CD4-positive, alpha-beta T cell treated with Interleukin-4 for 1 hour (primary cell): ENCODE measurements around the gene IL1RAPL2.

Experiments used
- DNase-seq, 2 donors: peaks; one replicate each; pipeline ENCODE4 v3.0.0-alpha.2; 2020 to 2022

The IL1RAPL2 gene

DNA sequence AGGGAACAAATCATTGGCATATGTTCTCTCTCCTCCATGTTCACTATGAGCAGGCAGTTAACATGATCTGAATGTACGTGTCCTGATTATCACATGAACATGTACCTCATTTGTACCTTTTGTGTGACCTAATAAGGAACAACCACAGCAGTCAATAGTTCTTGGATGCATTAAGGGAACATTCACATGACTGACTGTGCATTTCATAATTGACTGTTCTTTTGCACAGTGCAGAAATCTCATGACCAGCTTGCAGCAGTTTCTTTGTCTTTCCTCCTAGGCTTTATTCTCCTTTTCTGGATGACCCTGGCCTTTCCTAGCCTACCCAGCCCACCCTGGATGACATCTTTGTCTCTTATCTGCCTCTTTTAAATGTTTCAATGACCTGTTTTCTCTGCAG, 711.1 kb downstream of the IL1RAPL2 start:
- DNase-seq: no peak

GRCh38 chrX:105282077-105282476, 716.1 kb downstream of the IL1RAPL2 start:
- DNase-seq: no peak

- DNase-seq: no peak
Observed at GRCh38 chrX:105297041-105297440, 731.0 kb downstream of the IL1RAPL2 start.

- no peak for DNase-seq
Observed at GRCh38 chrX:105299286-105299685, 733.3 kb downstream of the IL1RAPL2 start.

GRCh38 chrX:105302246-105302645, 736.2 kb downstream of the IL1RAPL2 start:
- DNase-seq: no peak

DNA sequence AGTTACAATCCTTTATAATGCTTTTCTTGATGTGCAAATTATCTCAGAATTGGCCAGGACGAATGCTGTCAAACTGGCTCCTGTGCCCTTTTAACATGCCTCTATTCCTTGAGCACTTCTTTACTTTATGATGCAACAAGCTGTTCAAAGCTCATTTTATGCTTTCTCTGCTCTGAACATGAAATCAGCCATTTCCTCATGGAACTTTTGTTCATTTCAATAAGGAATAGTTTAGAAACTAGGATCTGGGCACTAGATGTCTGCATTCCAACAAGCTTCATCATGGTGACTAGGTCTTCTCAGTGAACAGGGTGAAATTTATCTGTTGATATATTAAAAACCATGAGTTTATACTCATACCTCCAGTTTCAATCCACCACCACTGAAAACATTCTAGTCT, 741.8 kb downstream of the IL1RAPL2 start:
- DNase-seq: no peak

GRCh38 chrX:105313596-105313995, 747.6 kb downstream of the IL1RAPL2 start:
- no peak for DNase-seq

- no peak for DNase-seq
Observed at GRCh38 chrX:105314458-105314857, 748.5 kb downstream of the IL1RAPL2 start.

GRCh38 chrX:105315248-105315647, 749.2 kb downstream of the IL1RAPL2 start:
- DNase-seq: no peak

DNA sequence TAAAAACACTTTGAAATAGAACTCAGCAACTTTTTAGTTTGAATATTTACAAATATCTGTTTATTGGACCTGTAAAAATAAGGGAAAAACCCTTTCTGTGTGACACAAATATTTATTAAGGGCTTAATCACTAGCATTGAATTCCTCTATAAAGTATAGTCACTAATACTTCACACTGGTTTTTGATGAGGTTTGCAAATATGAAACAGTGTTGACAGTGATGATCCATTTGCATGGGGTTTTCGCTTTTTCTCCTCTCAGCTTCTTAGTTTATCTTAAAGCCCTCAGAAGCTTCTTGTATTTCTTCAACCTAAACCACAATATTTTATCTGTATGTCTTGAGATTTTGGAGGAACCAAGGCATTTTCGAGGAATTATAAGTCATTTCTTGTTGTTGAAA, 751.1 kb downstream of the IL1RAPL2 start:
- no peak for DNase-seq

DNA sequence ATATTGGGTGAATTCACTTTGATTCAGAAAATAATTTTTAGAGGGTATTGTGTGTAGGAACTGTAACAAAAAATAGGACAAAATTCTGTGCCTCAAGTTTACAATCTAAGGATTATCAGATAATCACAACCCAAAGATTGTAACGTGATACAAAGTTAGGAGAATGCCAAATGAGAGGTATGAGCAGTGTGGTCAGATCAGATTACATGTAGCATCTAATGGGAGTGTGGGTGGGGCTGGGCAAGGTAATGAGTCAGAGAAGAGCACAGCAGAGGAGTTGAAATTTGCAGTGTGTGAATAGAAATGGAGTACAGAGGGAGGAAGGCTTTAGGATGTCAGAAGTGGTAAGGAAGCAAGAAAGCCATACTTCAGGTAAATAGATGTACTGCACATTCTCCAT, 757.9 kb downstream of the IL1RAPL2 start:
- DNase-seq: no peak

GRCh38 chrX:105328773-105329172, 762.8 kb downstream of the IL1RAPL2 start:
- no peak for DNase-seq

DNA sequence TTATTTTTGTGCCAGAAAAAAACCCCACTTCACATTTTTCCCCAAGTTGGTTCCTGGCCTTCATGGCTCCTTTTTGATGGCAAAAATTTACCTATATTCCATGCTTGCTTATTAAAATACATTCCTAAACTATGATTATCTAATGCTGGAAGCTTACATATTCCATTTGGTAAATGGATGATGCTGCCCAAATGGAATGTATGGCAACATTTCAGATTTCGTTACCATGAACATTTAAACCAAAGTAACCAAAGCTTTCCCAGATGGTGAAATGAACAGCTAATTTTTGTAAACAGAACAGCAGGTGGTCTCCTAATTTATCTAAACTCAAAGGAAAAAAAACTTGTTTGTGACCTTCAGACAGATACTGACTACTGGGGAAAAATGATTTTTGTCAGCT, 765.2 kb downstream of the IL1RAPL2 start:
- DNase-seq: no peak

- no peak for DNase-seq
Observed at GRCh38 chrX:105347373-105347772, 781.4 kb downstream of the IL1RAPL2 start.

DNA sequence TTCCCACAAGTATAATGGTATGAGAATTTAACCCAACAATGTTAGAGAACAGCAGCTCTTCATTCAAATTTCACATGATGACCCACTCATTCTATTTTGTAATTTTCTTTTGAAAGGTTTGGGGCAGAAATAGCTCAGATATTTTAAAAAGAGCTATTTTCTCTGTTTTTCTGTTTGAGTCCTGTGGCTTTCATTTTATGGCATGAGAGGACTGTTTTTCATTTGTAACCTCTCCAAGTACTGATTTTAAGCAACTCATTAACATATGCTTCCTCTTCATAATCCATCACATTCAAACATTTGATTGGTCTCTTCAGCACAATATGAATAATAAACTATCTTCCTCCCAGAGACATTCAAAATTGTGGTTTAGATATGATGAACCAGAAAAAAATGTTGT, 783.5 kb downstream of the IL1RAPL2 start:
- DNase-seq: no peak

DNA sequence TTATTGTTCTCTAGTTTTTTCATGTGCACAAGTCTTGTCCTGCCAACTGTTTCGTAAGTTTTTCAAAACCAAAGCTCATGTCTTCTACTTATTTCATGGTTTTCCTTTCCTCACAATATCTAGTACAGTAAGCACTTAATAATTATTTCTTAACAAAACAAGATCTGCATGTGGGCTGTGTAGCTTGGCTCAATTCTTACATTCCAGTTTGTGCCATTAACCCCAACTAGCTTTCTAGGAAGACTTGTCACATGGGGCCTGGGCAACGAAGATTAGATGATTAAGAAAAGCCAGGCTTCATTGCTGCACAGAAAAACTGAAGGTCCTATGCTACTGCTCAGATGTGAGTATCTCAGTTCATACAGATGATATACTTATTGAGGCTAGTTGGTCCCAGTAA, 809.8 kb downstream of the IL1RAPL2 start:
- no peak for DNase-seq

DNA sequence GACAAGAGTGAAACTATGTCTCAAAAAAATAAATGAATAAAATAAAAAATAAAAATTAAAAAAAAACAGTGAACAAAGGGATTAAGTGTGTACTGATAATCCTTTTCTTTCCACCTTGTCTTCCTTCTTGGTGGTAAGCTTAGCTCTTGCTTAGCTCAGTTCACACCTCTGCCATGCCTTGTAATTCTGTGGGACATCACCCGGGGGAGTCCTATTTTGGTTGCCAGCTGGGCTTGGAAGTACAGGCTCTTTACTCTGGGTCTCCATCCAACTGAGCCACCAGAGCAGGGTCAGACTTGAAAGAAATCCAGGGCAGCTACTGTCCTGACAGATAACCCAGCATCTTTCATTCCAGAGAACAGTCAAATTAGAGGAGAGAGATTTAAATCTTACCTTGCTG, 858.7 kb downstream of the IL1RAPL2 start:
- DNase-seq: no peak

GRCh38 chrX:105451401-105451800, 885.4 kb downstream of the IL1RAPL2 start:
- DNase-seq: no peak

DNA sequence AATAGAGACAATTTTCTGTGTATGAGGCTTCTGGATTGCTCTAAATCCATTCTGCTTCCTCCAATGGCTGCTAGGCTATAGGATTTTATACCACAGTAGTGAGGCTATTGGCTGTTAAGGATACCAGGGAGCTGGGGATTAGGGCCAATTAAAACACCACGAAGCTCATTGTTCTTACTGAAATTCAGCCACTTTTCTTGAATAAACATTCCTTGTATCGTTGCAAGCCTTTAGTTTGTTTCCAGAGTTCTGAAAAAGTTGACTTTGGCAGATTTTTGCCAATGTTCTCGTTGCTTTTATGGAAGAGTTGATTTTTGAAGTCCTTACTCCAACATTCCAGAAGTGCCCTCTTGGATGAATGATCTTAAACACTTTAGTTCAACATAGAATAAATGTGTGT, 892.8 kb downstream of the IL1RAPL2 start:
- DNase-seq: no peak

- no peak for DNase-seq
Observed at GRCh38 chrX:105460376-105460775, 894.4 kb downstream of the IL1RAPL2 start.

DNA sequence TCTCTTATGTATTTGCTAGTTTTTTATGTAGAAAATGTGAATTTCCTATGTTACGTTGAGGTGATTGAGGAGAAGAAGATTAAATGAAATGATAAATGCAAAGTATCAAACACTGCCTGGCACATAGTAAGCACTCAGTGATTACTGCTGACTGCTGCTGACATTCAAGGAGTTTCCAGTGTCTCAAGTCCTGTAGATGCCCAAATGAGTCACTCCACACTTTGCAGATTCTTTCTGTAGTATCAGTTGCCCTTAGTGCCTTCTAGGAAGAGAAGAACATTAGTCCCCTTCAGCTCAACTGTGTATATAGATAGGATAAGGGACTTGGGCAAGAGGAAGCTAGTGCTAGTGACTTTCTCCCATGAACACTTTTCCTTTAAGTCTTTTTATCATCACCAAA, 895.0 kb downstream of the IL1RAPL2 start:
- DNase-seq: no peak

DNA sequence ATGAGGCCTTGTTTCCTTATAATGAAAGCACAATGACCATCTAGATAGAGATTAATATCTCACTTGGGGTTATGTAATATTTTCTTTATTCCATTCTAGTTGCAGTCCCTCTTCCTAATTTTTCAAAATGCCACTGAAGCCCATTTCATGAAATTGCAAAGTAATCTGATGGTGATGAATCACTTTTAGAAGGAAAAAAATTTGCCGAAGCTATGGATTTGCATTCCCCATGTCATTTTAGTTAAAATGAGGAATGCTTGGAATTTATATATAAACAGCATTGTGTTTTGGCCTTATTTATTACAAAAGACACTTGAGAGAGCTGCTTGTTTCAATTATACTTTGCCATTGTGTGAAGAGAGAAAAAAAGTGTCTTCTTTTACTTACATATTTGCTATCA, 896.2 kb downstream of the IL1RAPL2 start:
- DNase-seq: no peak

DNA sequence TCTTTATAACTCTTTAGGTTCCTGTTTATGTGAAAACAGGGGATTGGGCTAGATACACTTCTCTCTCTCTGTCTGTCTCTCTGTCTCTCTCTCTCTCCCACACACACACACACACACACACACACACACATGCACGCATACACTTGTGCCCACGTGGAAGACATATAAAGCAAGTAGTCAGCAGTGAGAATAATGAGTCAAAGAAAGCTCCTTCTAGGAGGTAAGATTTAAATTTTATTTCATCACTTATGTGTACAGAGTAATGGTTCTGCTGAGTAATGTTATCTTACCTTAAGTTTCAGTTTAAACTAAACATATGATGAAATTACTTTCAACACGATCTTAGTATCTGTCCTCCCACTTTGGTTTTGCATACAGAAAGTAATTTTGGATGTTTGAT, 897.5 kb downstream of the IL1RAPL2 start:
- DNase-seq: no peak

DNA sequence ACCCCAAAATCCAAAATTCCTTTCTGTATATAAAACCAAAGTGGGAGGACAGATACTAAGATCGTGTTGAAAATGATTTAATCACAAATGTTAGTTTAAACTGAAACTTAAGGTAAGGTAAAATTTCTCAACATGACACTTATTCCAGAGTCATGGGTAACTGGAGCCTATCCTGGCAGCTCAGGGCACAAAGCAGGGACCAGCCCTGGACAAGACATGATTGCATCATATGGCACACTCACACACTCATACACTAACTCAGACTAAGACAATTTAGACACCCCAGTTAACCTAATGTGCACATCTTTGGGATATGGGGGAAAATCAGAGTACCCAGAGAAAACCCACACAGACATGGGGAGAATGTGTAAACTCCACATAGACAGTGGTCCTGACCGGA, 898.6 kb downstream of the IL1RAPL2 start:
- no peak for DNase-seq

DNA sequence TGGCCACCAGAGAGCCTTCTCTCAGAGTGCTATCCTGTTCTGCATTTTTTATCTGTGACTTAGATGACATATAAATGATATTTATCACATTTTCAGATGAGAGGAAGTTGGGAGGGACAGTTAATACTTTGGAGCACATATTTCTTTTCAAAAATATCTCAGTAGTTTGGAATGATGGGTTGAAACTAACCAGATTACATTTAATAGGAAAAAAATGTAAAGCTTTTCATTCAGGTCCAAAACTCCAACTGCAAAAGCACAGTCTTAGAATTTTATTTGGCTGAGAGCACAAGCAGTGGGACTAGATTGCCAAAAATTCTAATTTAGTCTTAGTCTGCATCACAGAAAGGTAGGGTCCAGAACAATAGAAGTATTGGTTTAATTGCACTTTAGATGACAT, 902.7 kb downstream of the IL1RAPL2 start:
- DNase-seq: no peak

DNA sequence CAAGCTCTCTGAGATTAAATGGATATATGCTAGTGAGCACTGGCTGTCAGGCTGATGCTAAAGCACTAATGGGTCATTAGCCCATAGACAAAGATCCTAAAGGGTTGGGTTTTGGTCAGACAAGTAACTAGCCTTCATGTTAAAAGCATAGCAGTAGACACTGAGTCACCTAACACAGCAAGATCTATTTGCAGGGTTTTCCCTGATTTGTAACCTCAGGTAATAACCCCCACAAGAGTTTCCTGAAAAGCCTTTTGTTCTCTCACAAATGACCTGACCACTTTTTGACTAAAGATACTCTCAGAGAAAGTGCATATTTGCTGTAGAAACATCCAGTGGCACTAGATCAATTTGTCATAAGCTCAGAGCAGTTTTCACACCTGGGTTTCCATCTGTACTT, 905.6 kb downstream of the IL1RAPL2 start:
- DNase-seq: no peak
